GM12878 (cell line): ENCODE data around the gene C9orf50. TPM values are rescaled to one million over a fixed set of nuclear protein-coding genes. Genes with fewer than 3 reads are reported as not detected.
A peak's percentile ranks its signal among the peaks of the same experiment; 100 is the strongest.

Source experiments
- ATAC-seq: fragments of 200-7000 bp; cut with Tn5 transposase; 3 replicates; pipeline ENCODE4 v1.9.1; 2020; ENCODE audit warnings: mild to moderate bottlenecking, moderate library complexity
- BruUV-seq: library from RNA; stranded (reverse); fragments of 400-500 nt; replicated peaks from 2 replicates; lab custom pipeline; 2021; lab: Mats Ljungman, UMichigan
- CTCF ChIA-PET: fragments of 300-600 bp; sonication (Branson Sonifier 250); formaldehyde crosslinking; extraction: SDS; loops from one replicate; lab custom pipeline; 2021; ENCODE audit warnings: inconsistent platforms; lab: Yijun Ruan, JAX
- POLR2A ChIA-PET: fragments of 350-600 bp; formaldehyde crosslinking; extraction: SDS; loops from one replicate; lab custom pipeline; 2021; ENCODE audit warnings: inconsistent platforms; lab: Charles Lee
- RAD21 ChIA-PET: fragments of 300-600 bp; sonication (Branson Sonifier 250); formaldehyde crosslinking; loops from one replicate; lab custom pipeline; 2023; ENCODE audit warnings: antibody characterized with exemption; ENCODE audit not compliant: unreplicated experiment; lab: Charles Lee
- SMC1A ChIA-PET: fragments of 300-600 bp; sonication (Branson Sonifier 250); formaldehyde crosslinking; loops from one replicate; lab custom pipeline; 2023; ENCODE audit not compliant: unreplicated experiment, uncharacterized antibody; lab: Charles Lee
- DNase-seq: peaks from one replicate; pipeline ENCODE4 v3.0.0-alpha.2; 2011; ENCODE audit warnings: low read depth, low spot score
- FAIRE-seq: peaks from 3 replicates; lab custom pipeline; 2011; peaks lifted over from hg19 to GRCh38; lab: Jason Lieb, UNC
- H2AFZ ChIP-seq: 2 replicates; pipeline ENCODE4 v1.6.0; 2011; ENCODE audit warnings: low read depth, low read length, control low read depth; ENCODE audit not compliant: control insufficient read depth
- H3K27ac ChIP-seq: 2 replicates; pipeline ENCODE4 v1.5.1; 2011; ENCODE audit warnings: control low read depth; ENCODE audit not compliant: control insufficient read depth, insufficient read depth
- H3K27me3 ChIP-seq, 2 experiments: replicated peaks in 1 of 2; 2 replicates each; pipeline versions ENCODE4 v1.6.0 to v1.6.1; 2011; ENCODE audit warnings: low read length in 1 of 2; ENCODE audit not compliant: control insufficient read depth in 2 of 2, insufficient read depth in 2 of 2
- H3K36me3 ChIP-seq, 2 experiments: 2 replicates each; pipeline ENCODE4 v1.5.1; 2011; ENCODE audit warnings: low read length in 1 of 2; ENCODE audit not compliant: control insufficient read depth in 2 of 2, insufficient read depth in 2 of 2
- H3K4me1 ChIP-seq: 2 replicates; pipeline ENCODE4 v1.6.1; 2011; ENCODE audit warnings: mild to moderate bottlenecking, low read length, moderate library complexity, mixed read lengths; ENCODE audit not compliant: control insufficient read depth, insufficient read depth
- H3K4me2 ChIP-seq: 2 replicates; pipeline ENCODE4 v1.6.0; 2011; ENCODE audit warnings: control low read depth; ENCODE audit not compliant: control insufficient read depth, insufficient read depth
- H3K4me3 ChIP-seq: fragments of 200-600 bp; sonication (generic); 2 replicates; pipeline ENCODE4 v1.5.1; 2016
- H3K79me2 ChIP-seq: 2 replicates; pipeline ENCODE4 v1.6.0; 2011; ENCODE audit warnings: low read length; ENCODE audit not compliant: control insufficient read depth, insufficient read depth
- H3K9ac ChIP-seq: 2 replicates; pipeline ENCODE4 v1.8.0; 2011; ENCODE audit warnings: low read length, control low read depth, mixed read lengths; ENCODE audit not compliant: control insufficient read depth, insufficient read depth
- H3K9me3 ChIP-seq: replicated peaks from 3 replicates; pipeline ENCODE4 v1.5.1; 2011; ENCODE audit warnings: mild to moderate bottlenecking, low read length; ENCODE audit not compliant: control insufficient read depth, insufficient read depth
- H4K20me1 ChIP-seq: 2 replicates; pipeline ENCODE4 v1.6.0; 2011; ENCODE audit not compliant: control insufficient read depth, insufficient read depth
- CTCF ChIP-seq, 3 experiments: IDR thresholded peaks in 2 of 3; conservative IDR thresholded peaks in 1 of 3; 2 replicates each; pipeline ENCODE4 v1.5.1; 2011; ENCODE audit warnings: low read depth in 3 of 3, low read length in 3 of 3, mild to moderate bottlenecking in 3 of 3, control low read depth in 2 of 3, moderate library complexity in 2 of 3, inconsistent platforms in 1 of 3, mixed read lengths in 1 of 3; ENCODE audit not compliant: control insufficient read depth in 2 of 3, insufficient read depth in 1 of 3; ENCODE audit errors: extremely low read depth in 1 of 3
- CUX1 ChIP-seq: IDR thresholded peaks from 2 replicates; pipeline ENCODE4 v1.6.1; 2012; ENCODE audit warnings: improper control_type of control experiment, low read depth, low read length; ENCODE audit not compliant: insufficient replicate concordance
- SMARCA5 ChIP-seq: fragments of 450-650 bp; IDR thresholded peaks from 2 replicates; pipeline ENCODE4 v1.6.1; 2017; ENCODE audit warnings: mild to moderate bottlenecking
- WGBS: methylation state at CpG from one replicate; pipeline ENCODE4 v1.1.6; 2016; ENCODE audit warnings: low lambda C conversion rate; ENCODE audit not compliant: insufficient replicate concordance, insufficient coverage; ENCODE audit errors: missing lambda C conversion rate; 5-methylcytosine and 5-hydroxymethylcytosine counted together
- in situ Hi-C: fragments of 300-500 bp; cut with MboI; formaldehyde crosslinking; loops from 9 replicates; pipeline ENCODE4 v1.14.3; 2018; ENCODE audit warnings: mixed read lengths
- intact Hi-C: fragments of 100-400 bp; cut with micrococcal nuclease; formaldehyde crosslinking; loops from one replicate; pipeline ENCODE4 v1.14.2; 2022; ENCODE audit not compliant: unreplicated experiment
- polyA plus RNA-seq, 11 experiments: library from polyadenylated mRNA; depleted of rRNA in 4 of 11; unstranded in 6 of 11; stranded (reverse) in 5 of 11; fragments of >200 nt; fragmentation: Nextera tagmentation in 4 of 11; fragmentation: Illumina TruSeq in 1 of 11; extraction: Ambion mirVana in 4 of 11; extraction: Trizol in 1 of 11; gene quantifications; 1 replicate in 1 of 11; 2 replicates in 10 of 11; pipeline versions ENCODE4 v1.2.1 to v1.2.3, GENCODE V29; 2011 to 2016; ENCODE audit warnings: inconsistent platforms in 2 of 11, missing spikeins in 2 of 11, low read depth in 1 of 11
- total RNA-seq, 4 experiments: library from RNA; depleted of rRNA in 3 of 4; stranded (reverse); fragments of >200 nt in 3 of 4; fragmentation: Illumina TruSeq in 1 of 4; extraction: Trizol in 1 of 4; gene quantifications; 2 replicates each; pipeline versions ENCODE4 v1.2.1 to v1.2.3, GENCODE V29; 2013 to 2021

Gene C9orf50
- total and polyA plus RNA-seq, 10 of the 15 experiments (the other 5 are each of a cell fraction or from before 2014, with no cell fraction given): not detected

GRCh38 chr9:129579294-129579693 lies 41.6 kb downstream of the C9orf50 start:
- FAIRE-seq (no peak), DNase-seq (no peak), ATAC-seq (no peak)
- peaks cover 1% of the 10 kb centered on the region; the same call in 1 of the 3 replicates for H3K9me3 ChIP-seq
- H3K9ac ChIP-seq: no peak overlapping the region
- peak overlapping the region; percentile 51 for H3K27ac ChIP-seq
- H3K4me2 ChIP-seq: no peak overlapping the region
- in situ Hi-C loops: no loop called here
- CTCF ChIA-PET: interaction anchor here (1.5 to 3.6 kb wide), 4 partner anchors 8 to 440 kb away, joined by 3 to 17 read pairs (median 9); partner anchors contain the start of gene NTMT1
- no TSS peak for BruUV-seq
- H2AFZ ChIP-seq: no peak overlapping the region
- 67% methylated on average over 3 of the region's 3 CpGs for WGBS
- H3K4me1 ChIP-seq: peaks cover 48% of the 10 kb centered on the region
- intact Hi-C loops: no loop called here
- H3K27me3 ChIP-seq: no peaks in the 10 kb centered on the region
- H4K20me1 ChIP-seq: no peaks in the 10 kb centered on the region
- peaks cover 3% of the 10 kb centered on the region for H3K79me2 ChIP-seq
- POLR2A ChIA-PET: interaction anchor here (0.6 to 6.1 kb wide), 6 partner anchors 10 to 436 kb away, joined by 3 to 70 read pairs (median 4); partner anchors contain the start of gene IER5L
- RAD21 ChIA-PET: interaction anchor here (1.4 to 9.7 kb wide), 5 partner anchors 9 to 439 kb away, joined by 4 to 61 read pairs (median 8); no protein-coding TSS in a partner anchor
- no peak overlapping the region for H3K4me3 ChIP-seq
- H3K36me3 ChIP-seq: no peaks in the 10 kb centered on the region
- no peak for TF ChIP-seq CUX1
- 0 out of 2 replicates have a peak, but pooled peaks have one; percentile 17 for TF ChIP-seq SMARCA5
- no peak for TF ChIP-seq CTCF (IDR thresholded peaks at IDR 0.05 in 2 of 3, conservative IDR thresholded peaks at IDR 0.05 in 1 of 3; ENCODE audit: control insufficient read depth in 2 of 3, extremely low read depth in 1 of 3, insufficient read depth in 1 of 3, low read depth in 3 of 3, low read length in 3 of 3)
- SMC1A ChIA-PET: interaction anchor here (1.0 to 11.0 kb wide), 5 partner anchors 9 to 26 kb away, joined by 4 to 75 read pairs (median 6); no protein-coding TSS in a partner anchor
